ENCODE measurements around the gene GSKIP.

The GSKIP gene

GRCh38 chr14:96376093-96376492, 12.8 kb downstream of the GSKIP start:
- DNase-seq (ENCODE audit: low read depth, low spot score) = no peak

GRCh38 chr14:96380735-96381134, 17.4 kb downstream of the GSKIP start:
- no peak for DNase-seq (ENCODE audit: low read depth, low spot score)

- no peak for DNase-seq (ENCODE audit: low read depth, low spot score)
These were observed 20.1 kb downstream of the GSKIP start for GRCh38 chr14:96383445-96383844.

GRCh38 chr14:96384053-96384452, 20.7 kb downstream of the GSKIP start:
- DNase-seq (ENCODE audit: low read depth, low spot score) = no peak

- no peak for DNase-seq (ENCODE audit: low read depth, low spot score)
These were observed 21.4 kb downstream of the GSKIP start for GRCh38 chr14:96384740-96385139.

GRCh38 chr14:96385385-96385784, 22.1 kb downstream of the GSKIP start:
- no peak for DNase-seq (ENCODE audit: low read depth, low spot score)

GRCh38 chr14:96390965-96391292, 27.6 kb downstream of the GSKIP start:
- no peak for DNase-seq (ENCODE audit: low read depth, low spot score)

GRCh38 chr14:96391293-96392118, 28.2 kb downstream of the GSKIP start:
- peak; percentile 100 for DNase-seq (ENCODE audit: low read depth, low spot score)

GRCh38 chr14:96393071-96393691, 29.9 kb downstream of the GSKIP start:
- DNase-seq (ENCODE audit: low read depth, low spot score) = no peak

- DNase-seq (ENCODE audit: low read depth, low spot score) = no peak
These were observed 30.9 kb downstream of the GSKIP start for GRCh38 chr14:96394047-96394815.

- DNase-seq (ENCODE audit: low read depth, low spot score) = no peak
These were observed 35.1 kb downstream of the GSKIP start for GRCh38 chr14:96398432-96398831.

- DNase-seq (ENCODE audit: low read depth, low spot score) = no peak
These were observed 35.6 kb downstream of the GSKIP start for GRCh38 chr14:96398921-96399320.

- no peak for DNase-seq (ENCODE audit: low read depth, low spot score)
These were observed 36.1 kb downstream of the GSKIP start for GRCh38 chr14:96399405-96399804.

GRCh38 chr14:96400495-96400894, 37.2 kb downstream of the GSKIP start:
- no peak for DNase-seq (ENCODE audit: low read depth, low spot score)

- no peak for DNase-seq (ENCODE audit: low read depth, low spot score)
These were observed 40.1 kb downstream of the GSKIP start for GRCh38 chr14:96403409-96403808.

- DNase-seq (ENCODE audit: low read depth, low spot score) = no peak
These were observed 42.4 kb downstream of the GSKIP start for GRCh38 chr14:96405677-96406076.

GRCh38 chr14:96407935-96408570, 44.7 kb downstream of the GSKIP start:
- DNase-seq (ENCODE audit: low read depth, low spot score) = no peak

- DNase-seq (ENCODE audit: low read depth, low spot score) = no peak
These were observed 45.3 kb downstream of the GSKIP start for GRCh38 chr14:96408608-96409007.

GRCh38 chr14:96409701-96410100, 46.4 kb downstream of the GSKIP start:
- no peak for DNase-seq (ENCODE audit: low read depth, low spot score)

- DNase-seq (ENCODE audit: low read depth, low spot score) = no peak
These were observed 46.8 kb downstream of the GSKIP start for GRCh38 chr14:96410119-96410518.

GRCh38 chr14:96413526-96413925, 50.2 kb downstream of the GSKIP start:
- no peak for DNase-seq (ENCODE audit: low read depth, low spot score)

- no peak for DNase-seq (ENCODE audit: low read depth, low spot score)
These were observed 52.2 kb downstream of the GSKIP start for GRCh38 chr14:96415559-96415958.

Data from activated naive CD8-positive, alpha-beta T cell treated with anti-CD3 and anti-CD28 coated beads, Interleukin-2, amount 50 U/mL, for 16 hours (primary cell).